HG02973 (cell line): ENCODE data around the gene DESI2.
"Not testable (repeated sequence)": the region's sequence is repeated elsewhere in the genome, so short reads cannot be mapped to it uniquely, and the experiment has no call there.

Source experiments
- ATAC-seq: cut with Tn5 transposase; IDR thresholded peaks from one replicate; pipeline ENCODE4 v1.9.1; 2021; ENCODE audit warnings: moderate library complexity; ENCODE audit not compliant: unreplicated experiment

Gene DESI2

DNA sequence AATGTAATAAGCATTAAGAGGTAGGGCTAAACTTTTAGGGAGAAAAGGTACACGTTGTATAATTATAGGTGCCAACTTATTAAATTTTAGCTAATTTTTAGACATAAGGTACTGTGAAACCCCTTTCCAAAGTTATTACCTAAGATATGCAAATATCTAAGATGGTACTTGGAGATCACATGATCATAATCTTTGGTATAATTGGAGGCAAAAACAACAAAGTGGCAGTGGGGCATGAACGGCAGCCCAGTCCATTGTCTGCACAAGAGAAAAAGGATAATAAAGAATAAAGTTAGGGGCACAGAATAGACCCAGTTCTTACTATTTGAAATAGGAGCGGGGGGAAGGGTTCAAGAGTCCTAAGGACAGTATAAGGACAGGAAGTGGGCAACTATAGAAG is 51.2 kb downstream of the DESI2 start:
- ATAC-seq: no peak

DNA sequence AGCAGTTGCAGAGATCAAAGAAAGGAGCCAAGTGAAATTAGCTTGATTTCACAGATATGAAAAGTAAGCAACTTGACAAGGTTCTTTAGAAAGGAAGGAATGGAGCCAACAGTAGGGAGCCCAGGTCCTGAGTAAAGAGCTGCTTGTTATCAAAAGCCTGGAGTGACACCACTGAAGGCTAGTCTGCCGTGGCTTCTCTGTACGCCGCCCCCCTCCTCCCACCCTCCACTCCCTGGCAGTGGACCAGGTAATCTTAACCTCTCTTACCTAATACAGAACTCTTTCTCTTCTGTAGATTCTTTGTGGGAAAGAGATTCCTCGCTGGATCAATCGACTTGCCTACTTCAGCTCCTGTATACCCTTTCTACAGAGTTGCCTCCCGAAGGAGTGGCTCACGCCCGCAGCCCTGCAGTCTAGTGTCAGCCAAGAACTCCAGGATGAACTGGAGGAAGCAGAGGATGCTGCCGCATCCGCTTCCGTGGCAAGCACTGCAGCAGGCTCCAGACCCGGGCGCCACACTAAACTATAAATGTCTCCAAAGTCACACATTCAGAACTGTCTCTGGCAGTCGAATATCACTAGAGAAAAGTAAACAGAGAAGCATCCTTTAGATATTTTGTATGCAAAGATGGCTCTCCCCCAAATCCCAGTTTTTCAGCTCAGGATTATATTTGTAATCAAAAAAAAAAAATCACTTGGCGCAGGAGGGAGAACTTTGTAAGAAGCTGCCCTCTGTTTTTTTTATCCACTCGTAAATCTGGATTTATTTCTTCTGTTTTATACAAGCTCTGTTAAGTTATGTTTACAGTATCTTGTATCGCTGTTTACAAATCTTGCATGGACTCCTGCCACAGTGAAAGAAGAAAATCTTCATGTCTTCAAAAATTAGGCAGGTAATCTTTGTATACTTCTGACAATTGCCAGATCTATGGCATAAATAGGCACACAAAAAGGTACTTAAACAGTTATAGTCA is 52.6 kb downstream of the DESI2 start:
- no peak for ATAC-seq

DNA sequence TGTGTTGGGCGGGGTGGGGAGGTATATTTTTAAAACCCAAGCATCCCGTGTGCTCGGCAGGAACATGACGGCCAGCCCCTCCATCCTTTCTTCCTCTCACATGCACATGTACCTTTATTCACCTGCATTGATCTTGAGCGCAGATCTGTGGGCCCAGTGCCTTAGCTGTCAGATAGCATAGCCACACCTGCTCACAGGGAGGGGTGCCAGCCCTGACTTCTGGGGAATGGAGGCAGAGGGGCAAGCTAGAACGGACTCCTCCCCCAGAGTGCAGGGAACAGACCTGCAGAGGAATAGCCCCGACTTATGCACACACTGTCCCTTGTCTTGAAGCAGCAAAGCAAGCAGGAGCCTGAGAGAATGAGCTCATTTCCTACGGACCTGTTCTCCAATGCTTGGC is 56.1 kb downstream of the DESI2 start:
- ATAC-seq: no peak

DNA sequence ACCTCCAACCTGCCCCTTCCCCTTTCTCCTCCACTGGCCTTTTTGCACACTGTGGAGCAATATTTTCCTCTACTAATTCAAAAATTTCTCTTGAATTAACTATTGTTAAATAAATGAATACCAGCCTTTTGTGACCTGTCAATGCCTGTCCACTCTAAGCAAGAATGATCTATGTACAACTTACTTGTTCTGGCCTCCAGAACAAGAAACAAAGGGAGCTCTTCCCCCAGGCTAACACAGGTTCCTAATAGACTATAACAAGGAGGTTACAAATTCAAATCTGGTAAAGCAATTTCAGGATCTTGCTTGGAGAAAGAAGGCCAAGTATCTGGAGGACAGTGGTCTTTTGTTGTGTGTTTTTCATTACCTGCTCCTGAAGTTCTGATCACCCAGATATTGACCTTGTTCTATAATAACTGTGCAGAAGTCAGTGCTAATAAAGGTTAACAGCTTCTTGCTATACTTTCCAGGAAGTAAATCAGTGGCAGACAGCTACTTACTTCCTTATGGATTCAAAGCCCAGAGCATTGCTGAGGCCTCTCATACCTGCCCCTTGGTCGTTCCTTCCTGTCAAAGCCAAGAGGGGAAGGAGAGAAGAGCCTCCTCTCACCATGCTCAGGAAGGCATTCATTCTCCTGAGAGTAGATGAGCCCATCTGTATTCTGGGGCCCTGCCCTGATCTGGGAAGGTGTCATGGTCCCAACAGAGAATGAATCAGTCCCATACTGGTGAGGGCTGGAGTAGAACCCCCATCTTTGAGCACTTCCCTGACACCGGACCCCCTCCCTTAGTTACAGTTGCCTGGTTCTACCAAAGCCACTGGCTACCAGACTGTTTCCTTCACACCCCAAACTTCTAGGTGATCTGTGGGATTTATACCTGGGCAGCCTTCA is 56.8 kb downstream of the DESI2 start:
- no peak for ATAC-seq

DNA sequence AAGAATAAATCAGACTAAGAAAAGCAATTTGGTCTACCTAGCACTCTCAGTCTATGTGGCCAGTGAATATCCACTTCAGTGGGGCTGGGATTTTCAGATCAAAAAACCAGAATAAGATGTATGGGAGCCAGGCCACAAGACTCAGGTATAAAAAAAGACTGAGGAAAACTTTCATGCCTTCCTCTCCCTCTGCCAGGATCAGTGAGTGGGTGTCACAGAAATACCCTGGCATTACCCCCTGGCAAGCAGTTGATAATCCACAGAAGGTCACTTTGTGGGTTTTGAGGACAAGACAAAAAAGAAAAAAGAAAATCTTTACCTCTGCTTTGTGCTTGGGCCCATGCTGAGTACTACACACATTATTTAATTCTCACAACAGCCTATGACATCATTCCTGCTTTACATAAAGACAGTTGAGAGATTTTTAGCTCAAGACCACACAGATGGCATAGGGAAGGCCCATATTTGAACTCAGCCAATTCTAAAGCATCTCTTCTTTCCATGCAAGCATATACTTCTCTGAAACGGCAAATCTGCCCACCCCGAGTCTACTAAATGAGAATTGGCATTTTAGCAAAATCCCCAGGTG is 57.6 kb downstream of the DESI2 start:
- ATAC-seq: no peak

DNA sequence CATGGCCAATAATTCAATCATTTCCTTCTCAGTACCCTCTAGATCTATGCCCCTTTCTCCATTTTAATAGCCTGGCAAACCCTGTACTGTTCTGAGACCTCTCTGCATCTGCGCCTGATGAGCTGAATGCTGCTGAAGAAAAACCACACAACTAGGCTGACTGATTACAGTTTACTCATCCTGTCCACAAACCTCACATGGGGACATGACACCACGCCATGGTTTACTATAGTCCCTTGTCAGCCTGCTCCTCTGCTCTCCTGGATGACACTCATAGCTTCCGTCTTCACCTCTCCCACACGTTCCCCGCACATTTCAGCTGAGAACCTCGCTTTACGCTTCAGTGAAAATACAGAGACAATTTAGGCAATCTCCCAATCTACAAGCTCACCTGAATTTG is 59.7 kb downstream of the DESI2 start:
- no peak for ATAC-seq

DNA sequence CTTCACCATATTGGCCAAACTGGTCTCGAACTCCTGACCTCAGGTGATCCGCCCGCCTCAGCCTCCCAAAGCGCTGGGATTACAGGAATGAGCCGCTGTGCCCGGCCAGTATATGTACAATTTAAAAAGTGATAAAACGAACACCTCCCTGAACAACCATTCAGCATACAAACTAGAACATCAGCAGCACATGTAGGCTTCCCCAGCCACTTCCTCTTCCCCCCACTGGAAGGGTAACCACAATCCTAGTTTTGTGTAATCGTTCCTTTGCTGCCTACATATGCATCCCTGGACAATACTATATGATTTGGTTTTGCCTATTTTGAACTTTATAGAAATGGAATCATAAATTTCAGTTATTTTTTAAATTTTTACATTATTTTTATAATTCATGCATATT is 60.4 kb downstream of the DESI2 start:
- no peak for ATAC-seq

DNA sequence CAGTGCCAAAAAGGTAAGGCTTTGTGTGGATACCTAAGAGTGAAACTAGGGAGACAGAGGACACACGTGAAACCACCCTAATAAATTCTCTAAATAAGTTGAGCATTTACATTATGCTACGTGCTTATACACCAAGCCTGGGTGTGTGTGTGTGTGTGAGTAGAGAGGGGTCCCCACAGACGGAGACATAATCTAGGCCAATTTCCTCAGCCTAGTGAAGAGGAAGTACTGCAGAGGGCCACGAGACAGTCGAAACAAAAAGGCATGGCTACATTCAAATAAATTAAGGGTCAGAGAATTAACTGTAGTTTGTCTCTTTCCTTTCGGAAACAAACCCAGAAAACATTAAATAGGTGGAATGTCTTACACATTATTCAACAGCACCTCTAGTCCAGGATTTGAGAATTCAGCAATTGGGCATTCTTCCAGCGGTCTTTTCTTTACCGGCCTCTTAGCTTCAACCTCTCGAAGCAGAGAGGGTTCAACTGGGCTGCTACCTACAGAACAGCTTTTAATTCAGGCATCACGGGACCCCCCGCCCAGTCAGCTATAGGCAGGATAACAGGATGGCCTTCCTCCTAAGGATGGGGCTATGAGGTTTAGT is 75.0 kb downstream of the DESI2 start:
- no peak for ATAC-seq

DNA sequence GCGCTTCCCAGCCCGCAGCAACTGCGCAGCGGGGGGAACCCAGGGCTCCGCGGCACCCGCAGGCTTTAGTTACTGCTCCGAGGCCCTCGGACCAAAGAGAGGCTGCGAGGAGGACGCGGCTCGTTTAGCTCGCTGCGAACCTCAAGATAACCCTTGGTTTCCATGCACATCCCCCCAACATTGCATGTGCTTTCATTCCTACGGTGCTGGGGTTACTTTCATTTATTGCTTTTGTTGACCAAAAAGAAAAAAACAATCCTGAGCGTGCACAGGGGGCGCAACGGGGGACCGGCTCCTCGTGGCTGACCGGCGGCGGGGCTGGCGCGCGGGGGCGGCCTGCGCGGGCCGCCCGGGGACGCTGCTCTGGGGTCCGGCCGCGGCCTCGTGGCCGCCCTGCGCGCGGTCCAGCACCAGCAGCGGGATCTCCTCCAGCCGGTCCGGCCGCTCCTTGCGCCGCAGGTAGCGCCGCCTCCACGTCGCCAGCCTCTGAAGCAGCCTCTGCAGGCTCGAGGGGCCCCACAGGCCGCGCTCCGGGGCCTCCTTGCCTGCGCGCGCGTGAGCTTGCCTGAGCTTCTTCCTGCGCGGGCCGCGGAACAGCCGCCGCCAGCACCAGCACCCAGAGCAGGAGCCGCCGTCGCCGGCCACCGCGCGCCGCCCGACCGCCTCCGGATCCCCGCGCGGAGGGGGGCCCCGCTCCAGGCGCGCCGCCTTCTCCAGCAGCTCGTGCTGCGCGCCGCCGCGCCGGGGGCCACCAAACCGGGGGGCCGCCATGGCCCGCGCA is 77.4 kb downstream of the DESI2 start:
- no peak for ATAC-seq

DNA sequence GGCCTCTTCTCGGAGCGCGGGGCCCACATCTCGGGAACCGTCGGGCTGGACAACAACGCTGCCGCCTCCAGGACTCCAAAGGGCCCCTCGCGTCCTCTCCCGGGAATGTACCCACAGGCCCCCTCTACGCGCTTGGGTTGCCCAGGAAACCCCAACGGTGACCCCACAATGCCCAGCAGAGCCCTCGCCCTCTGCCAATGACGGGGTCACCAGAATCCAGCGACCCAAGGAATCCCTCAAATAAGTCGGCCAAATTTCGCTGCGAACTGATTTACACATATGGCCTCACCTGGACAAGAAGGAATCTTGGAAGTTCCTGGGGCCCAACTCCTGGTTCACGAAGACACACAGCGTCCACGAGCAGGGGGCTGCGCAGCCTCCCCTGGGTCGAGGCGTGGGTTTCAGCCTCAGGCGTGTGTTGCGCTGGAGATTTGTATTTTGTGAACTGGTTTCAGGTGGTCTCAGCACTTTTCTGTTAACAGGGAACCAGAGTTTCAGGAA is 78.1 kb downstream of the DESI2 start:
- ATAC-seq: no peak

DNA sequence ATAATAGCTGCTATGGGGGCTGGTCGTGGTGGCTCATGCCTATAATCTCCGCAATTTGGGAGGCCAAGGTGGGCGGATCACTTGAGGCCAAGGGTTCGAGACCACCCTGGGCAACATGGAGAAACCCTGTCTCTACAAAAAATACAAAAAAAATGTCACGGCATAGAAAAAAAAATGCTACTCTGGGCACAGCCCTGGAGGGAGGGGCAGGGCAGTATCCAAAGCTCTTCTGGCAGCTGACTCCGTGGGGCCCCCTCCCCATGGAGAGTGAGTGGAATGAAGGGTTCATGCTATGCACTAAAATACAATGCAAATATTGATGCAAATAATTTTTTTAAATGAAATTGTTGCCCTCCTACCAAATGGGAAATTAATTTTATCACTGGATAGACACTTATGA is 78.7 kb downstream of the DESI2 start:
- ATAC-seq: no peak

DNA sequence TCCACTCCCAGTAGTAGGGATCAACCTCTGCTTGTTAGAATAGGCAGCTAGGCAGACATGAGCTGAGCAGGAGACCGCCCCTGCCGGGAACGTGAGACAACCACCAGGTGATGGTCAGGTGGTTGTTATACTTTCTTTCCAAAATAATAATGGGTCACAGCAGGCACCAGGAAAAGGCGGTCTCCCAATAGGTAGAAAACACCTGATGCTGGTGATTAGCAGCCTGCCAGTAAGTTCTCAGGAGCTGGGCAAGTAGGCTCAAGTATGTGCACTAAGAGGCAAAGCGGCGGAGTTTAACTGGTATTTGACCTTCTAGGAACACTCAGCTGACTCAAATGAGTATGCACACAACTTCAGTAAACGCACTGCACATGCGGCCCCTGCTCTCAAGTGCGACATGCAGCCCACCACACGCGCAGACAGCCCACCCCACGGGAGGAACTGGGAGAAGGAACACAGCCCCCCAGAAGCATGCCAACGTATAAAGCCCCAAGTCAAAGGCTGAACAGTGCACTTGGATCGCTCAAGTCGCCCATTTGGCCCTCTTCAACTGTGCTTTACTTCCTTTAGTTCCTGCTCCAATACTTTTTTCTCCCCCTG is 80.0 kb downstream of the DESI2 start:
- no peak for ATAC-seq

DNA sequence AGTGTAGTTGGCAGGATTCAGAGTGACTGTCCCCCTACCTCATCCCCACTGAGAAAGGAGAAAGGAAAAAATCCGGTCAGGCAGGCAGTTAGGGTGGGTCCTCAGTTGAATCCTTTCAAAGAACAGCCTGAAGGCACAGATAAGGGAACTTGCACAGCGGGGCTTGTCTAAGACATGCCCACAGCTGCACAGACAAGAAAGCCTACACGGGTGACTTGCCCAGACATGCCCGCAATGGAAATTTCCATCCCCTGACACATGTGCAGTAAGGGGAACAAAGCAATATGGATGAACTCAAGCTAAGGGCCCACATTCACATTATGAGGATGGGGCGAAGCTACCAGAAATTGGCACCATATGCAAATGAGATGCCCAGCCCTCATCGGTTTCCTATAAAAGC is 82.5 kb downstream of the DESI2 start:
- ATAC-seq: no peak

DNA sequence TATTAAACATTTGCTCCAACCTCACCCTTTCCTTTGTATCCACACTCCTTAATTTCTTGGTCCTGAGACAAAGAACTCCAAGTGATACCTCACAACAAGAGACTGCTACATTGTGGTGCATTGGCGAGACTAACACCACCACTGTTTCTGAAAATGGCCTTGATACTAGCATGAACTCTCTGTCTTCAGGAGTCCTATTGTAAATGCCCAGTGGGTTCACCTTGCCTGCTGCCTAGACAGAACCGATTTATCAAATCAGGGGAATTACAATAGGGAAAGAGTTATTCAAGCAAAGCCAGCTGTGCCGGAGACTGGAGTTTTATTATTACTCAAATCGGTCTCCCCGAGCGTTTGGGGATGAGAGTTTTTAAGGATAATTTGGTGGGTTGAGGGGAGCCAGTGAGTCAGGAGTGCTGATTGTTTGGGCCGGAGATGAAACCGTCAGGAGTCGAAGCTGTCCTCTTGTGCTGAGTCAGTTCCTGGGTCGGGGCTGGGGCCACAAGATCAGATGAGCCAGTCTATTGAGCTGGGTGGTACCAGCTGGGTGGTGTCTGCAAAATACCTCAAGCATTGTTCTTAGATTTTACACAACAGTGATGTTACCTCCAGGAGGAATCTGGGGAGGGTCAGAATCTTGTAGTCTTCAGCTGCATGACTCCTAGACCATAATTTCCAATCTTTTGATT is 83.1 kb downstream of the DESI2 start:
- no peak for ATAC-seq

DNA sequence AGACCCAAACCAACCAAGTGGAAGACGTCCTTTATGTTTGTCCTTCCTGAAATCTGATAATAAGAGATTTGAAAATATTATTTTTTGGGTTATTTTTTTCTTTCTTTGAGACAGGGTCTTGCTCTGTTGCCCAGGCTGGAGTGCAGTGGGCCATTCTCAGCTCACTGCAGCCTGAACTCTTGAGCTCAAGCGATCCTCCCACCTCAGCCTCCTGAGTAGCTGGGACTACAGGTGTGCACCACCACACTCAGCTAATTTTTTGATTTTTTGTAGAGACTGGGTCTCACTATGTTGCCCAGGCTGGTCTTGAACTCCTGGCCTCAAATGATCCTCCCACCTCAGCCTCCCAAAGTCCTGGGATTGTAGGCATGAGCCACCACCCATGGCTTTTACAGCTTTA is 86.2 kb downstream of the DESI2 start:
- not testable (repeated sequence) for ATAC-seq

DNA sequence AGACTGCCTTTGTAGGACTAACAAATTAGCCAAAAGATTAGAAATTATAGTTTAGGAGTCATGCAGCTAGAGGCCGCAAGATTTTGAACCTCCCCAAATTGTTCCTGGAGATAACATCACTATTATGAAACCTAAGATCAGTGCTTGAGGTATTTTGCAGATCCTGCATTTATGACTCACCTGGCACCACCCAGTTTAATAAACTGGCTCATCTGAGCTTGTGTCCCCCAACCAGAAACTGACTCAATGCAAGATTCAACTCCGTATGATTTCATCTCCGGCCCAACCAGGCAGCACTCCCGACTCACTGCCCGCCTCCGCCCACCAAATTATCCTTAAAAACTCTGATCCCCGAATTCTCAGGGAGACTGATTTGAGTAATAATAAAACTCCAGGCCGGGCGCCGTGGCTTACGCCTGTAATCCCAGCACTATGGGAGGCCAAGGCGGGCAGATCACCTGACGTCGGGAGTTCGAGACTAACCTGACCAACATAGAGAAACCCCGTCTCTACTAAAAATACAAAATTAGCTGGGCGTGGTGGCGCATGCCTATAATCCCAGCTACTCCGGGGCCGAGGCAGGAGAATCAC is 87.2 kb downstream of the DESI2 start:
- ATAC-seq: not testable (repeated sequence)

DNA sequence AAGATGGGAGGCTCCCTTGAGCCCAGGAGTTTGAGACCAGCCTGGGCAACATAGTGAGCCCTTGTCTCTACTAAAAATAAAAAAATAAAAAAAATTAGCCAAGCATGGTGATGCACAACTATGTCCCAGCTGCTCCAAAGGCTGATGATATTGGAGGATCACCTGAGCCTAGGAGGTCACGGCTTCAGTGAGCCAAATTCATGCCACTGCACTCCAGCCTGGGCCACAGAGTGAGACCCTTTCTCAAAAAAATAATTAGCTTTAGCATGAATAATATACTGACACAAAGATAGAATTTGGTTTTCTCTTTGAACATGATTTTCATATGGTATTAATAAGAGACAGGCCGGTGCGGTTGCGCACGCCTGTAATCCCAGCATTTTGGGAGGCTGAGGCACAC is 88.8 kb downstream of the DESI2 start:
- ATAC-seq: no peak

DNA sequence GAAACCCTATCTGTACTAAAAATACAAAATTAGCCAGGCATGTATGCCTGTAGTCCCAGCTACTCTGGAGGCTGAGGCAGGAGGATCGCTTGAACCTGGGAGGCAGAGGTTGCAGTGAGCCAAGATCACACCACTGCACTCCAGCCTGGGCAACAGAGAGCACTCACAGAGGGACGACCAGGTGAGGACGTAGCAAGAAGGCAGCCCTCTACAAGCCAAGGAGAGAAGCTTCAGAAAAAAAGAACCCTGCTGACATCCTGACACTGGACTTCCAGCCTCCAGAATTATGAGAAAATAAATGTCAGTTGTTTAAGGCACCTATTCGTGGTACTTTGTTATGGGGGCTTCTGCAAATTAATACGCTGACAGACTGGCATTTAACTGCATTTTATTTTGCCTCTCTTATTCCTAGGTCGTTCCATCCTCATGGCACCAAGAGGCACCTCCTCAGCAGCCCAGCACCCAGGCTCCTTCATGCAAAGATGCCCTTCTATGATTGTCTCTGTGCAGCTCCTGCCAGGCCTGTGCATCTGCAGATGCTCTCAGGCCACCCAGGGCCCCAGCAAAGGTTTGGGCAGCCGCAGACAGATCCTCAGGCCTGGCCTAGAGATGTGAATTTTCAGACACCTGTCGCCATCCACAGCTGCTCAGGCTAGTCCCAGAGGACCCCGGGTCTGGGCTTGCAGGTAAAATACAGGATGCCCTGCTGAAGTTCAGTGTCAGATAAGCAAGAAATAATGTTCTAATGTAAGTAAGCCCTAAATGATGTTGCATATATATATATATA is 96.5 kb downstream of the DESI2 start:
- ATAC-seq: no peak
